CD14-positive monocyte (primary cell): ENCODE results near the gene SAMHD1. TPM values are rescaled to one million over a fixed set of nuclear protein-coding genes. Genes with fewer than 3 reads are reported as not detected.

Experiments
- DNase-seq, 3 donors: peaks; one replicate each; pipeline ENCODE4 v3.0.0-alpha.2; 2011 to 2022
- H2AFZ ChIP-seq: 2 replicates; pipeline ENCODE4 v1.6.0; 2012; ENCODE audit warnings: mild to moderate bottlenecking, low read depth, low read length, inconsistent platforms; ENCODE audit not compliant: insufficient read depth, poor library complexity, severe bottlenecking
- H3K27ac ChIP-seq, 2 donors: 1 replicate in 1 of 2; 2 replicates in 1 of 2; pipeline ENCODE4 v1.5.1; 2012 to 2013; ENCODE audit warnings: low read length in 2 of 2, control low read depth in 1 of 2, inconsistent platforms in 1 of 2, low read depth in 1 of 2, mild to moderate bottlenecking in 1 of 2
- H3K27me3 ChIP-seq, 2 donors: one replicate each; pipeline versions ENCODE4 v1.6.0 to v1.6.1; 2011 to 2013; ENCODE audit warnings: low read length in 2 of 2; ENCODE audit not compliant: control insufficient read depth in 2 of 2, insufficient read depth in 2 of 2
- H3K36me3 ChIP-seq, 2 donors: replicated peaks in 1 of 2; 1 replicate in 1 of 2; 2 replicates in 1 of 2; pipeline versions ENCODE4 v1.5.1 to v1.6.1; 2012 to 2013; ENCODE audit warnings: low read length in 2 of 2, control low read depth in 1 of 2, inconsistent platforms in 1 of 2, mild to moderate bottlenecking in 1 of 2; ENCODE audit not compliant: insufficient read depth in 2 of 2, control insufficient read depth in 1 of 2
- H3K4me1 ChIP-seq, 2 donors: 1 replicate in 1 of 2; 2 replicates in 1 of 2; pipeline versions ENCODE4 v1.5.1 to v1.6.1; 2012 to 2013; ENCODE audit warnings: low read length in 2 of 2, control low read depth in 1 of 2, inconsistent platforms in 1 of 2, mild to moderate bottlenecking in 1 of 2, moderate library complexity in 1 of 2; ENCODE audit not compliant: insufficient read depth in 2 of 2, control insufficient read depth in 1 of 2
- H3K4me2 ChIP-seq: replicated peaks from 2 replicates; pipeline ENCODE3; 2012; ENCODE audit warnings: low read length, moderate library complexity, mild to moderate bottlenecking; ENCODE audit not compliant: poor library complexity, severe bottlenecking; ENCODE audit errors: extremely low read depth
- H3K4me3 ChIP-seq, 3 experiments: fragments of 200-600 bp in 1 of 3; sonication (generic) in 1 of 3; replicated peaks in 1 of 3; 1 replicate in 2 of 3; 2 replicates in 1 of 3; pipeline ENCODE4 v1.5.1; 2011 to 2013; ENCODE audit warnings: low read length in 3 of 3, mild to moderate bottlenecking in 3 of 3, control low read depth in 2 of 3, low read depth in 2 of 3, inconsistent platforms in 1 of 3, moderate library complexity in 1 of 3
- H3K79me2 ChIP-seq: 2 replicates; pipeline ENCODE4 v1.6.0; 2012; ENCODE audit warnings: mild to moderate bottlenecking, control low read depth, inconsistent platforms, low read length, moderate library complexity; ENCODE audit not compliant: insufficient read depth
- H3K9ac ChIP-seq: 2 replicates; pipeline ENCODE4 v1.6.0; 2017; ENCODE audit warnings: low read length, mild to moderate bottlenecking; ENCODE audit not compliant: insufficient read depth, poor library complexity, severe bottlenecking
- H3K9me3 ChIP-seq, 2 donors: replicated peaks in 1 of 2; 1 replicate in 1 of 2; 2 replicates in 1 of 2; pipeline versions ENCODE4 v1.5.1 to v1.6.1; 2012 to 2013; ENCODE audit warnings: low read length in 2 of 2, control low read depth in 1 of 2; ENCODE audit not compliant: control insufficient read depth in 1 of 2, insufficient read depth in 1 of 2
- H4K20me1 ChIP-seq: 2 replicates; pipeline ENCODE4 v1.6.0; 2012; ENCODE audit warnings: mild to moderate bottlenecking, low read length, control low read depth, moderate library complexity; ENCODE audit not compliant: insufficient read depth
- H3K27ac Mint-ChIP-seq, 7 donors: one replicate each; pipeline ENCODE4 v1.8.0; 2020; ENCODE audit warnings: mild to moderate bottlenecking in 7 of 7, mixed read lengths in 7 of 7, moderate library complexity in 6 of 7, inconsistent platforms in 2 of 7
- H3K27me3 Mint-ChIP-seq, 3 donors: one replicate each; pipeline ENCODE4 v1.8.0; 2021 to 2022; ENCODE audit warnings: low read depth in 3 of 3, mild to moderate bottlenecking in 3 of 3, mixed read lengths in 3 of 3, moderate library complexity in 3 of 3, inconsistent platforms in 1 of 3
- H3K36me3 Mint-ChIP-seq, 2 donors: one replicate each; pipeline ENCODE4 v1.8.0; 2020; ENCODE audit warnings: mixed read lengths in 2 of 2, inconsistent platforms in 1 of 2, mild to moderate bottlenecking in 1 of 2
- H3K4me1 Mint-ChIP-seq: one replicate; pipeline ENCODE4 v1.8.0; 2020; ENCODE audit warnings: mild to moderate bottlenecking, mixed read lengths
- H3K4me3 Mint-ChIP-seq, 2 donors: one replicate each; pipeline ENCODE4 v1.8.0; 2020; ENCODE audit warnings: mild to moderate bottlenecking in 2 of 2, mixed read lengths in 2 of 2, moderate library complexity in 1 of 2
- H3K9me3 Mint-ChIP-seq, 7 donors: one replicate each; pipeline ENCODE4 v1.8.0; 2020 to 2022; ENCODE audit warnings: mixed read lengths in 7 of 7, mild to moderate bottlenecking in 6 of 7, moderate library complexity in 6 of 7, inconsistent platforms in 2 of 7
- CTCF ChIP-seq: fragments of 200-600 bp; IDR thresholded peaks from one replicate; pipeline ENCODE4 v1.8.0; 2022; ENCODE audit warnings: antibody characterized with exemption, mild to moderate bottlenecking
- WGBS: methylation state at CpG from one replicate; pipeline ENCODE4 v1.1.5; 2013; ENCODE audit warnings: missing lambda C conversion rate; ENCODE audit not compliant: insufficient coverage; 5-methylcytosine and 5-hydroxymethylcytosine counted together
- intact Hi-C, 2 donors: fragments of 100-400 bp; cut with micrococcal nuclease; formaldehyde crosslinking; loops; one replicate each; pipeline versions ENCODE4 v1.15.0 to v1.15.1; 2023
- polyA plus RNA-seq, 3 donors: library from polyadenylated mRNA; depleted of rRNA in 1 of 3; unstranded in 2 of 3; stranded (reverse) in 1 of 3; fragments of 300-500 nt in 2 of 3; fragments of >200 nt in 1 of 3; fragmentation: Illumina TruSeq in 2 of 3; gene quantifications; 1 replicate in 2 of 3; 2 replicates in 1 of 3; pipeline ENCODE4 v1.2.3, GENCODE V29; 2012 to 2021

Gene SAMHD1
- polyA plus RNA-seq, 3 donors = 232 to 796 (median 590) TPM

GRCh38 chr20:36925234-36925633, 26.3 kb downstream of the SAMHD1 start:
- peaks cover 5 to 13% of the 10 kb centered on the region in 2 donors for H3K4me1 ChIP-seq
- no peak for TF ChIP-seq CTCF
- Mint-ChIP-seq H3K4me3 (no peak overlapping the region), H3K36me3 (peaks cover 78 to 97% of the 10 kb centered on the region in 2 donors), H3K9me3 (peaks cover 0 to 2% (median 0%) of the 10 kb centered on the region in 7 donors), H3K4me1 (peaks cover 25% of the 10 kb centered on the region), H3K27ac (peak overlapping the region in 4 of 7 donors; percentile 21 to 75 (median 50)), H3K27me3 (peaks cover 0 to 3% (median 0%) of the 10 kb centered on the region in 3 donors)
- H3K4me3 ChIP-seq = no peak overlapping the region
- H4K20me1 ChIP-seq = peaks cover 100% of the 10 kb centered on the region
- H3K27me3 ChIP-seq = no peaks in the 10 kb centered on the region
- H3K36me3 ChIP-seq = peaks cover 95 to 100% of the 10 kb centered on the region in 2 donors
- 100% methylated on average over 1 of the region's 2 CpGs for WGBS
- H3K79me2 ChIP-seq = peaks cover 99% of the 10 kb centered on the region
- no peak overlapping the region for H2AFZ ChIP-seq
- peak overlapping the region in 1 of 2 donors; percentile 17 for H3K27ac ChIP-seq
- intact Hi-C loops = no loop called here
- no peak for DNase-seq
- no peak overlapping the region for H3K4me2 ChIP-seq
- no peaks in the 10 kb centered on the region for H3K9me3 ChIP-seq
- no peak overlapping the region for H3K9ac ChIP-seq

- H2AFZ ChIP-seq = no peak overlapping the region
- H3K4me2 ChIP-seq = no peak overlapping the region
- peaks cover 100% of the 10 kb centered on the region for H4K20me1 ChIP-seq
- H3K4me3 Mint-ChIP-seq = no peak overlapping the region
- no peak for DNase-seq
- H3K9me3 ChIP-seq = no peaks in the 10 kb centered on the region
- TF ChIP-seq CTCF = no peak
- peak overlapping the region; percentile 6 for H3K9ac ChIP-seq
- WGBS = no CpG with 5 or more reads among the region's 9 CpGs
- peaks cover 99% of the 10 kb centered on the region for H3K79me2 ChIP-seq
- intact Hi-C loops = no loop called here
- H3K27me3 ChIP-seq = no peaks in the 10 kb centered on the region
- peaks cover 73 to 96% of the 10 kb centered on the region in 2 donors for H3K36me3 Mint-ChIP-seq
- H3K27me3 Mint-ChIP-seq = no peaks in the 10 kb centered on the region
- H3K36me3 ChIP-seq = peaks cover 92 to 98% of the 10 kb centered on the region in 2 donors
- peaks cover under 1 to 7% of the 10 kb centered on the region in 2 donors for H3K4me1 ChIP-seq
- peaks cover 20% of the 10 kb centered on the region for H3K4me1 Mint-ChIP-seq
- H3K27ac ChIP-seq = peak overlapping the region; percentile 2 to 60
- H3K4me3 ChIP-seq = no peak overlapping the region
- peak overlapping the region in 6 of 7 donors; percentile 19 to 84 (median 79) for H3K27ac Mint-ChIP-seq
- peaks cover 0 to 2% (median 0%) of the 10 kb centered on the region in 7 donors for H3K9me3 Mint-ChIP-seq
These were observed 27.1 kb downstream of the SAMHD1 start for GRCh38 chr20:36924167-36925045.
